Posterior vena cava (tissue), 2 donors: ENCODE data around the gene CYTH1. TPM values are rescaled to one million over a fixed set of nuclear protein-coding genes. Genes with fewer than 3 reads are reported as not detected.

Experiments
- total RNA-seq, 2 donors: library from RNA; stranded (reverse); fragmentation: NEBNext Ultra II Directional; extraction: Animal tissue kit (Norgen Biotek cat#: 25700); gene quantifications; one replicate each; pipeline ENCODE4 v1.2.1, GENCODE V29; 2021
- donor health status: DM: yes; HTN: yes; CAD: no.
- donor health status: DM: yes; HTN: yes; CAD: no.

The CYTH1 gene
- total RNA-seq, 2 donors from 2014 or later, result 27.0 to 42.9 TPM

Other genes with a start within 250 kb of the CYTH1 start
- under 1 TPM in 1 of 2 donors, not detected in 1; 0.10 TPM for gene DNAH17, start 204.9 kb downstream of the CYTH1 start, total RNA-seq
- 10 to 100 TPM; 47.1 to 52.1 TPM for gene USP36, start 58.5 kb upstream of the CYTH1 start, total RNA-seq
- gene CEP295NL, start 120.9 kb upstream of the CYTH1 start, total RNA-seq, result 1 to 10 TPM; 4.1 to 4.9 TPM
- 100 to 1,000 TPM; 484 to 701 TPM for gene TIMP2, start 143.1 kb upstream of the CYTH1 start, total RNA-seq
- 100 to 1,000 TPM; 103 to 163 TPM for gene LGALS3BP, start 197.7 kb upstream of the CYTH1 start, total RNA-seq
- 10 to 100 TPM; 29.5 to 34.7 TPM for gene CANT1, start 227.5 kb upstream of the CYTH1 start, total RNA-seq
- gene C1QTNF1, start 241.9 kb upstream of the CYTH1 start, total RNA-seq, result 100 to 1,000 TPM; 172 to 261 TPM